HCT116 (cell line): ENCODE data around the gene DIP2B. TPM values are rescaled to one million over a fixed set of nuclear protein-coding genes. Genes with fewer than 3 reads are reported as not detected.

Experiments used
- ATAC-seq: fragments of 200-7000 bp; cut with Tn5 transposase; 2 replicates; pipeline ENCODE4 v1.9.1; 2020; ENCODE audit warnings: mild to moderate bottlenecking, moderate library complexity
- BruUV-seq: library from RNA; stranded (reverse); fragments of 400-500 nt; replicated peaks from 2 replicates; lab custom pipeline; 2021; lab: Mats Ljungman, UMichigan
- CTCF ChIA-PET: fragments of 300-600 bp; sonication (Branson Sonifier 250); formaldehyde crosslinking; loops from one replicate; lab custom pipeline; 2021; ENCODE audit warnings: antibody characterized with exemption; lab: Charles Lee
- POLR2A ChIA-PET: fragments of 300-600, 350-600 bp; sonication (Branson Sonifier 250); formaldehyde crosslinking; loops from one replicate; lab custom pipeline; 2021; ENCODE audit warnings: antibody characterized with exemption; lab: Charles Lee
- RAD21 ChIA-PET, 2 experiments: fragments of 300-600 bp; sonication (Branson Sonifier 250); formaldehyde crosslinking; loops; one replicate each; lab custom pipeline; 2023; ENCODE audit warnings: low total read pairs in 2 of 2; ENCODE audit not compliant: uncharacterized antibody in 2 of 2, unreplicated experiment in 2 of 2, low non-redundant PET in 1 of 2; lab: Charles Lee
- DNase-seq: peaks from one replicate; pipeline ENCODE4 v3.0.0-alpha.2; 2010; ENCODE audit warnings: low read depth, low spot score
- H2AFZ ChIP-seq: fragments of 200-600 bp; shearing (Covaris generic), sonication (generic); 2 replicates; pipeline ENCODE4 v1.6.1; 2017; ENCODE audit warnings: low read depth, mixed run types, mixed read lengths, antibody characterized with exemption, low read length; ENCODE audit not compliant: poor library complexity, severe bottlenecking
- H3K27ac ChIP-seq: 2 replicates; pipeline ENCODE4 v1.5.1; 2012; ENCODE audit warnings: low read depth, low read length
- H3K27me3 ChIP-seq: fragments of 200-600 bp; sonication (generic); 2 replicates; pipeline ENCODE4 v1.6.1; 2016; ENCODE audit warnings: mixed run types, low read length, mixed read lengths; ENCODE audit not compliant: insufficient read depth
- H3K36me3 ChIP-seq, 2 experiments: fragments of 200-500 bp in 1 of 2; fragments of 200-600 bp in 1 of 2; sonication (Bioruptor generic) in 1 of 2; sonication (generic) in 1 of 2; 2 replicates each; pipeline versions ENCODE4 v1.5.1 to v1.6.1; 2014 to 2016; ENCODE audit warnings: low read length in 2 of 2, inconsistent platforms in 1 of 2, mixed read lengths in 1 of 2, mixed run types in 1 of 2; ENCODE audit not compliant: insufficient read depth in 2 of 2, control insufficient read depth in 1 of 2
- H3K4me1 ChIP-seq, 2 experiments: fragments of 200-600 bp in 1 of 2; sonication (generic) in 1 of 2; 2 replicates each; pipeline versions ENCODE4 v1.5.1 to v1.6.1; 2012 to 2017; ENCODE audit warnings: low read length in 2 of 2, inconsistent platforms in 1 of 2, mild to moderate bottlenecking in 1 of 2, mixed read lengths in 1 of 2, mixed run types in 1 of 2, moderate library complexity in 1 of 2; ENCODE audit not compliant: insufficient read depth in 2 of 2, control insufficient read depth in 1 of 2
- H3K4me2 ChIP-seq: fragments of 200-600 bp; sonication (generic); 2 replicates; pipeline ENCODE4 v1.6.1; 2017; ENCODE audit warnings: mixed run types, low read length, mixed read lengths
- H3K4me3 ChIP-seq, 2 experiments: fragments of 200-600 bp in 1 of 2; sonication (generic) in 1 of 2; replicated peaks in 1 of 2; 2 replicates each; pipeline ENCODE4 v1.5.1; 2011 to 2016; ENCODE audit warnings: low read length in 2 of 2, control low read depth in 1 of 2, low read depth in 1 of 2, mild to moderate bottlenecking in 1 of 2, mixed read lengths in 1 of 2, mixed run types in 1 of 2
- H3K79me2 ChIP-seq: fragments of 200-600 bp; sonication (generic); 2 replicates; pipeline ENCODE4 v1.6.1; 2017; ENCODE audit warnings: mild to moderate bottlenecking, mixed run types, low read length, moderate library complexity, mixed read lengths; ENCODE audit not compliant: insufficient read depth
- H3K9ac ChIP-seq: fragments of 200-600 bp; sonication (generic); 2 replicates; pipeline ENCODE4 v1.6.1; 2016; ENCODE audit warnings: low read length, mixed read lengths
- H3K9me2 ChIP-seq: fragments of 200-600 bp; sonication (generic), shearing (Covaris generic); 2 replicates; pipeline ENCODE4 v1.6.1; 2017; ENCODE audit warnings: mixed run types, mild to moderate bottlenecking, moderate library complexity; ENCODE audit not compliant: insufficient read depth
- H3K9me3 ChIP-seq, 2 experiments: fragments of 200-500 bp in 1 of 2; fragments of 200-600 bp in 1 of 2; sonication (Bioruptor generic) in 1 of 2; sonication (generic) in 1 of 2; 2 replicates each; pipeline ENCODE4 v1.6.1; 2014 to 2017; ENCODE audit warnings: low read length in 2 of 2, mixed read lengths in 2 of 2, inconsistent platforms in 1 of 2, low read depth in 1 of 2, mild to moderate bottlenecking in 1 of 2, mixed run types in 1 of 2, moderate library complexity in 1 of 2; ENCODE audit not compliant: control insufficient read depth in 1 of 2, insufficient read depth in 1 of 2
- H4K20me1 ChIP-seq: fragments of 200-600 bp; sonication (generic), shearing (Covaris generic); 2 replicates; pipeline ENCODE4 v1.6.1; 2017; ENCODE audit warnings: mixed run types, mild to moderate bottlenecking, moderate library complexity; ENCODE audit not compliant: insufficient read depth
- CBX3 ChIP-seq: IDR thresholded peaks from 2 replicates; pipeline ENCODE4 v1.6.1; 2012; ENCODE audit warnings: low read depth
- EGR1 ChIP-seq: IDR thresholded peaks from 2 replicates; pipeline ENCODE4 v1.6.1; 2012; ENCODE audit warnings: low read depth
- EZH2 ChIP-seq: fragments of 200-600 bp; sonication (generic); IDR thresholded peaks from 2 replicates; pipeline ENCODE4 v1.6.1; 2017; ENCODE audit warnings: antibody characterized with exemption, mixed run types
- FOSL1 ChIP-seq: IDR thresholded peaks from 2 replicates; pipeline ENCODE4 v1.6.1; 2012; ENCODE audit warnings: low read depth
- JUND ChIP-seq: IDR thresholded peaks from 2 replicates; pipeline ENCODE4 v1.6.1; 2012
- POLR2A ChIP-seq: IDR thresholded peaks from 2 replicates; pipeline ENCODE4 v1.7.0; 2011; ENCODE audit warnings: borderline replicate concordance; ENCODE audit not compliant: insufficient read depth, insufficient read length; ENCODE audit errors: extremely low read depth
- RAD21 ChIP-seq: IDR thresholded peaks from 2 replicates; pipeline ENCODE4 v1.6.1; 2012; ENCODE audit warnings: low read depth, mild to moderate bottlenecking
- REST ChIP-seq: IDR thresholded peaks from 2 replicates; pipeline ENCODE4 v1.6.1; 2012; ENCODE audit warnings: low read depth
- SP1 ChIP-seq: IDR thresholded peaks from 2 replicates; pipeline ENCODE4 v1.6.1; 2012; ENCODE audit warnings: low read depth
- SRF ChIP-seq: IDR thresholded peaks from 2 replicates; pipeline ENCODE4 v1.6.1; 2012; ENCODE audit warnings: low read depth
- TCF7L2 ChIP-seq: IDR thresholded peaks from 2 replicates; pipeline ENCODE4 v1.7.0; 2011; ENCODE audit warnings: borderline replicate concordance, inconsistent platforms; ENCODE audit not compliant: insufficient read depth, insufficient read length; ENCODE audit errors: extremely low read depth
- YY1 ChIP-seq: IDR thresholded peaks from 2 replicates; pipeline ENCODE4 v1.6.1; 2011; ENCODE audit warnings: low read length, low read depth, moderate library complexity, mild to moderate bottlenecking; ENCODE audit not compliant: insufficient replicate concordance; ENCODE audit errors: extremely low read depth
- intact Hi-C: fragments of 100-400 bp; cut with micrococcal nuclease; formaldehyde crosslinking; loops from 2 replicates; pipeline ENCODE4 v1.10.0; 2022
- total RNA-seq: library from RNA; stranded (reverse); gene quantifications from one replicate; pipeline ENCODE4 v1.2.1, GENCODE V29; 2021; ENCODE audit not compliant: unreplicated experiment

The DIP2B gene
- total RNA-seq, 1 experiment from 2014 or later, result 32.3 TPM

GRCh38 chr12:50628394-50628793 lies 123.6 kb downstream of the DIP2B start (continued):
- TF ChIP-seq SP1, result no peak
- no peak for TF ChIP-seq TCF7L2
- TF ChIP-seq EZH2, result no peak
- TF ChIP-seq SRF, result no peak
- no peak for TF ChIP-seq YY1

- H3K9ac ChIP-seq, result no peak overlapping the region
- H3K27ac ChIP-seq, result no peak overlapping the region
- POLR2A ChIA-PET, result no interaction called here
- H3K4me1 ChIP-seq, result peaks cover 0 to 7% of the 10 kb centered on the region in 2 experiments; a peak in 1 of 4 replicates
- no peak overlapping the region for H2AFZ ChIP-seq
- H3K4me3 ChIP-seq, result no peak overlapping the region
- no peaks in the 10 kb centered on the region for H3K9me2 ChIP-seq
- ATAC-seq, result no peak
- RAD21 ChIA-PET, result no interaction called here
- no TSS peak for BruUV-seq
- no peak for DNase-seq
- H3K27me3 ChIP-seq, result no peaks in the 10 kb centered on the region
- peaks cover 12% of the 10 kb centered on the region; the same call in 1 of the 2 replicates for H3K79me2 ChIP-seq
- H3K36me3 ChIP-seq, result no peaks in the 10 kb centered on the region
- no peak overlapping the region for H3K4me2 ChIP-seq
- TF ChIP-seq YY1, result no peak
- no peak for TF ChIP-seq SP1
- TF ChIP-seq RAD21, result no peak
- TF ChIP-seq EGR1, result no peak
- no peak for TF ChIP-seq CBX3
- no peak for TF ChIP-seq JUND
- TF ChIP-seq FOSL1, result no peak
- no peak for TF ChIP-seq POLR2A
- H3K9me3 ChIP-seq, result no peaks in the 10 kb centered on the region
- no peaks in the 10 kb centered on the region for H4K20me1 ChIP-seq
- CTCF ChIA-PET, result no interaction called here
- intact Hi-C loops, result no loop called here
Observed at GRCh38 chr12:50633955-50634354, 129.2 kb downstream of the DIP2B start.

- Histone ChIP-seq H3K4me1 (peaks cover 0 to 7% of the 10 kb centered on the region in 2 experiments; a peak in 1 of 4 replicates), H3K27ac (no peak overlapping the region), H3K4me3 (no peak overlapping the region), H3K9ac (no peak overlapping the region), H3K9me3 (no peaks in the 10 kb centered on the region), H3K9me2 (no peaks in the 10 kb centered on the region), H3K79me2 (peaks cover 13% of the 10 kb centered on the region; the same call in 1 of the 2 replicates), H3K27me3 (no peaks in the 10 kb centered on the region), H4K20me1 (no peaks in the 10 kb centered on the region), H2AFZ (no peak overlapping the region), H3K4me2 (no peak overlapping the region), H3K36me3 (no peaks in the 10 kb centered on the region)
- ChIA-PET CTCF (no interaction called here), POLR2A (no interaction called here), RAD21 (no interaction called here)
- DNase-seq (no peak), ATAC-seq (no peak)
- no TSS peak for BruUV-seq
- intact Hi-C loops, result no loop called here
- no peak for TF ChIP-seq EZH2
- no peak for TF ChIP-seq POLR2A
- TF ChIP-seq REST, result no peak
Observed at GRCh38 chr12:50634379-50634778, 129.6 kb downstream of the DIP2B start.
